Astrocyte of the cerebellum (primary cell): ENCODE data around the gene RNF34.
A peak's percentile ranks its signal among the peaks of the same experiment; 100 is the strongest.

Experiments
- DNase-seq: peaks from one replicate; pipeline ENCODE4 v3.0.0-alpha.2; 2011; ENCODE audit warnings: low read depth
- H3K4me3 ChIP-seq: 2 replicates; pipeline ENCODE4 v1.5.1; 2011; ENCODE audit warnings: mild to moderate bottlenecking, low read depth, low read length, moderate library complexity
- CTCF ChIP-seq: IDR thresholded peaks from 2 replicates; pipeline ENCODE4 v1.5.1; 2012; ENCODE audit warnings: low read length, low read depth, moderate library complexity, mild to moderate bottlenecking; ENCODE audit errors: missing control alignments
- in situ Hi-C: cut with HindIII; loops from 2 replicates; pipeline ENCODE4 v1.10.0; 2017; ENCODE audit warnings: low sequenced_read_pairs

RNF34 gene

GRCh38 chr12:121443193-121443870, 43.4 kb downstream of the RNF34 start:
- DNase-seq, result peak; percentile 46
- peak; percentile 95 for TF ChIP-seq CTCF
- in situ Hi-C loops, result no loop called here
- no peak overlapping the region for H3K4me3 ChIP-seq

GRCh38 chr12:121443911-121444841, 44.3 kb downstream of the RNF34 start:
- no peak for DNase-seq
- no peak overlapping the region for H3K4me3 ChIP-seq
- in situ Hi-C loops, result no loop called here
- no peak for TF ChIP-seq CTCF

- in situ Hi-C loops, result no loop called here
- no peak for DNase-seq
- no peak overlapping the region for H3K4me3 ChIP-seq
- no peak for TF ChIP-seq CTCF
These were observed 44.9 kb downstream of the RNF34 start for GRCh38 chr12:121444842-121445202.

- TF ChIP-seq CTCF, result no peak
- DNase-seq, result no peak
- no peak overlapping the region for H3K4me3 ChIP-seq
- in situ Hi-C loops, result no loop called here
These were observed 46.8 kb downstream of the RNF34 start for GRCh38 chr12:121446750-121447149.

GRCh38 chr12:121448771-121449315, 48.9 kb downstream of the RNF34 start:
- in situ Hi-C loops, result no loop called here
- DNase-seq, result no peak
- H3K4me3 ChIP-seq, result no peak overlapping the region
- no peak for TF ChIP-seq CTCF

GRCh38 chr12:121451961-121452339, 52.0 kb downstream of the RNF34 start:
- no peak overlapping the region for H3K4me3 ChIP-seq
- DNase-seq, result no peak
- no peak for TF ChIP-seq CTCF
- in situ Hi-C loops, result no loop called here
